Hematopoietic multipotent progenitor cell treated with erythropoietin and hydrocortisone succinate and interleukin-3 and kit ligand, for 17 days (in vitro differentiated cells): Measurements from ENCODE around the gene LRRC8A.
"Not testable (repeated sequence)": the region's sequence is repeated elsewhere in the genome, so short reads cannot be mapped to it uniquely, and the experiment has no call there.

Experiments used
- DNase-seq: peaks from one replicate; pipeline ENCODE4 v3.0.0-alpha.2; 2015; ENCODE audit warnings: low spot score

LRRC8A gene

DNA sequence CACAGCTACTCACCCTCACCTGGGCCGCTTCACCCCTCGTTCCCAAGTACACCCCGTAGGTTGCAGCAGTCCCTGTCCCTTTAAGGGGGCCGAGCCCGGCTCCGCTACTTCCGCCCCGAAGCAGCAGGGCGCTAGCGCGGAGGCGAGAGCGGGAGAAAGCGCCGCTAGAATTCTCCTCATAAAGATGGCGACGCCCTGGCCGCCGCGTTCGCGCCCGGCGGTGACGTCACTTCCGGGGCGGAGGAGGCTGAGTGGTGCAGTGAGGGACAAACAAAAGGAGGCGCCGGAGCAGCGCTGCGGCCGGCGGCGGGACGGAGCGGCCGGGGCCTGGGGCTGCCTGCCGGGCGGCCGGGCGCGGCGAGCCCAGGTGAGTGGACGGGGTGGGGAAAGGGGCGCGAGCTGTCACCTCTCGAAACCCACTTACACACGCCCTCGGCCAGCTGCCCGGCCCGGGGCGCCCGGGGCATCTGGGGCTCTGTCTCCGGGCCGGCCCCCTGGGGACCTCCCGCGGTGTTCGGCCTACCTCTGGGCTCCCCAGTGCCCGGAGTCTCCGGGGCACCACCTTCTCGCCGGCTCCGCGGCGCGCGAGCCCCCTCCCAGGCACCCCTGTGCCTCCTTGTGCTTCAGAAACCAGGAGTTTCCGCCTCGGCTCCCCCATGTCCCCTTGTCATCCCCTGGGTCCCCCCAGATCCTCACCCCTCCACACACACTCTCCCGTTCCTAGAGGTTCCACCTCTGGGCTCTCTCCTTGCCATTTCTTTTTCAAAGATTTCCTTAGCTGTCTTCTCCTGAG lies at the start of gene LRRC8A, which contains the start of gene KYAT1:
Gene LRRC8A (plus strand): TSS at position 250 of the 793 bp plus-strand sequence. CDS start 25,032 bp downstream, outside the sequence.
Gene KYAT1 (minus strand): TSS at position 67 of the 793 bp plus-strand sequence. CDS start 36,545 bp downstream, outside the sequence.
- peak; percentile 98 for DNase-seq

DNA sequence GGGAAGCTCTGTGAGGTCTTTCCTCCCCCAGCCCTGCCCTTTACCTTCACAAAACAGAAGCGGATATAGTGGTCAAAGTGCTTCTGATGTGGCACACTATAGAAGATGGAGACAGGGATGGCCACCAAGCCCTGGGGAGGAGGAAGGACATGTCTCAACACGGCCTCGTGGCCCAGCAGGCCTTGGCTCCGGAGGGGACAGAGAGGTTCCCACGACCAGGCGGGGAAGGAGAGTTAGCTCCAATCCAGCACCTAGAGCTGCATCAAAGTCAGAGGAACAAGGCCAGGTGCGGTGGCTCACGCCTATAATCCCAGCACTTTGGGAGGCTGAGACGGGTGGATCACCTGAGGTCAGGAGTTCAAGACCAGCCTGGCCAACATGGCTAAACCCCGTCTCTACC lies 48.2 kb upstream of the LRRC8A start:
- DNase-seq, result no peak

DNA sequence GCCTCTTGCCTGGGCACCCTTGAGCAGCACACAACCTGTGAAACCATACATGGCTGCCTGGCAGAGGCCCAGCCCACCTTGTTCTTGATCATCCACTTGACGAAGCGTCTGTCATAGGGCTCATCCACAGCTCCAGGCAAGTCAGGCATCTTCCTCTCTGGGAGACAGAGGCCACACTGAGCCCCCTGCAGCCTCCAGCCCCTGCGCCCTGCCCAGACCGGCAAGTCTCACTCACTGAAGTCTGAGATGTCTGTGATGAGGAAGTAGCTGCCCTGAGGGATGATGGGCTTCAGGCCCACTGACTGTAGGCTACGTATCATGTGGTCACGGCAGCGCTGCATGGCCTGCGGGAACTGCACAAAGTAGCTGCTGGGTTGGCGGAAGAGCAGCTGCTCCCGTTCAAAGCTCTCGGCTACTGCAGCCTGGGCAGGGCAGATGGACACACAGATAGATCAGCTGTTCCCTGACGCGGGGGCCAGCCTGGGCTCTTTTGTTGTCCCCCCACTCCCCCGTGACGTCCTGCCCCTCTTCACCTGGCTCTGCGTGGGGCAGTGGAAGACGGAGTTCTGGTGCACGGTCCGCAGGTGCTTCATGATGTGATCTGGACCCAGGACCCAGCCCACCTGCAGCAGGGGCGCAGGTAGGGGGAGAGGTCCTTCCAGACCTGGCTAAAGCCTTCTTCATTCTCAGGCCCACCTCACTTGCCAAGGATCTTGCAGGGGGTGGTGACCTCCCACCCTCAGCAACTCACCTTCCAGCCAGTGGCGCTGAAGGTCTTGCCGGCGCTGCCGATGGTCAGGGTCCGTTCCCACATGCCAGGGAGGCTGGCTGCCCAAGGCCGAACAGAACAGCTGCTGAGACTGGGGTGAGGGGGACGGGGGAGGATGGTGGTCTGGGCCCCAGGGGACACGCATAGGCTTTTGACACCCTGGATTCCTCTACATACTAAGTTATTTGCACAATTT lies 46.4 kb upstream of the LRRC8A start:
- DNase-seq, result no peak

DNA sequence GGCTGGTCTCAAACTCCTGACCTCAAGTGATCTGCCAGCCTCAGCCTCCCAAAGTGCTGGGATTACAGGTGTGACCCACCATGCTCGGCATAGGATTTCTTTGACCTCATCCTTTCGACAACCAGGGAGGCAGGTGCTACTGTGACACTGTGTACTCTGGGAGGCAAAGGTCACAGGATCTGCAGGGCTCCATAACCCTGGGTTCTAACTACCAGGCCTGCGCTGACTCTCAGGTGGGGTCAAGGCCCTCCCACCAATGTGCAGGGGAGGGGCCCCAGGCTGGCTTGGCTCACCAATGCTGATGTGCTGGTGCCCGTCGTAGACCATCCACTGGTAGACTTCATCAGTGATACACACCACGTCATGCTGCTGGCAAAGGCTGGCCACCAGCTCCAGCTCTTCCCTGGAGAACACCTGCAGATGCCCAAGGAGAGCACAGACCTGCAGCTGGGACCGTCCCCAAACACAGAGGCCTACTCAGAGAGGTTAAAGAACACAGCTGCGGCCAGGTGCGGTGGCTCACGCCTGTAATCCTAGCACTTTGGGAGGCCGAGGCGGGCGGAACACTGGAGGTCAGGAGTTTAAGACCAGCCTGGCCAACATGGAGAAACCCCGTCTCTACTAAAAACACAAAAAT lies 45.3 kb upstream of the LRRC8A start:
- DNase-seq, result no peak

DNA sequence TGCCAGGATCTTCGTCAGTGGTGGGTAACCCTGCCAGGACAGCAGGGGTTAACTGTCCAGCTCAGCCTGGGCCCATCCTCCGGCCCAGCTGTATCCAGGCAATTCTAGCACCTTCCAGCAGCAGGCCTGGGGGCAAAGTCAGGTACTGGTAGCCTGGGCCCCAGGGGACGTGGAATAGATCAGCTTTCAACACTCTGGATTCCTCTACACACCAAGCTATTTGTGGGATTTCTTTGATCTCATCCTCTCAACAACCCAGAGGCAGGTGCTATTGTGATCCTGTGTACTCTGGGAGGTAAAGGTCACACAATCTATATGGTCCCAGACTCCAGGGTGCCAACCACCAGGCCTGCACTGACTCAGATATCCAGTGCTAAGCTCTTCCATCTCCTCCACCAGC lies 43.6 kb upstream of the LRRC8A start:
- DNase-seq, result no peak

DNA sequence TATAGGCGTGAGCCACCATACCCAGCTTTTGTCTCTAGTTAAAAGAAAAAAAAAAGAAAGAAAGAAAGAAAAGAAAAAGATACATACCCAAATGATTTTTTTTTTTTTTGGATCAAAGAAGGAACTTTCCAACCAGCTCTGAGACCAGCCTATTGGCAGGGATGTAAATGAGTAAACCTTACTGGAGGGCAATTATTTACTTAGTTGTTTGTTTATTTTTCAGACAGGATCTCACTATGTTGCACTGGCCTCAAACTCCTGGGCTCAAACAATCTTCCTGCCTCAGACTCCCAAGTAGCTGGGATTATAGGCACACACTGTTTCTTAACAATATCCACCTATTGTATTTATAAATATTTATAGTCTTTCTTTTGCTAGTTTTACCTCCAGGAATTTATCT lies 41.4 kb upstream of the LRRC8A start:
- no peak for DNase-seq

DNA sequence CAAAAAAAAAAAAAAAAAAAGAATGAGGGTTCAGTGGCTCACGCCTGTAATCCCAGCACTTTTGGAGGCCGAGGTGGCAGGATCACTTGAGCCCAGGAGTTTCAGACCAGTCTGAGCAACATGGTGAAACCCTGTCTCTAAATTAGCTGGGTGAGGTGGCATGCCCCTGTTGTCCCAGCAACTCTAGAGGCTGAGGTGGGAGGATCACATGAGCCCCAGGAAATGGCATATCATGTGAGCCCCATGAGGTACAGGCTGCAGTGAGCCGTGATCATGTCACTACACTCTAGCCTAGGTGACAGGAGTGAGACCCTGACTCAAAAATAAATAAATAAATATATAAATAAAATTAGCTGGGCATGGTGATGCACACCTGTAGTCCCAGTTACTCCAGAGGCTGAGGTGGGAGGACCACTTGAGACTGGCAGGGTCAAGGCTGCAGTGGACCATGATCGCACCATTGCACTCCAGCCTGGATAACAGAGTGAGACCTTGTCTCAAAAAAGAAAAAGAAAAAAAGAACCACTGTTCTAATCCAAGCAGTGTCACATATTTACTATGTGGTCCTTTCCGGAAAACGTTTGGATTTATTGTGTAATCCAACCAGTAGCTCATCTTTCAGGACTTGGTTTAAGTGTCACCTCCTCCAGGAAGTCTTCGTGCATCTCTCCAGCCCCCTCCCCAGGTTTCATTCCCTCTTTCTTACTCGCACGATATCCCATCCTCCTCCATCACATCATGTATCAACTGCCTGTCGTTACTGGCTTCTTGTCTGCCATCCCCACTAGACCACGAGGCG lies 40.0 kb upstream of the LRRC8A start:
- no peak for DNase-seq

DNA sequence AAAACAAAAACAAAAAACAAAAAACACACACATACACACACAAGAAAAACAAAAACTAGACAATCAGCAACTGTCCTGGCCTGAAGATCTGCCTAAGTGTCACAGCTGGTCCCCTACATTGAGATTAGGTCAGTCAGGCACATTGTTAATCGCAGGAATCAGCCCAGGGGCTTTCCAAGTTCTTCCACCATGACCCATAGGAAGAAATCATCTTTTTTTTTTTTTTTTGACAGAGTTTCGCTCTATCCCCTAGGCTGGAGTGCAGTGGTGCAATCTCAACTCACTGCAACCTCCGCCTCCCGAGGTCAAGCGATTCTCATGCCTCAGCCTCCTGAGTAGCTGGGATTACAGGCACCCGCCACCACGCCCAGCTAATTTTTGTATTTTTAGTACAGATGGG lies 38.8 kb upstream of the LRRC8A start:
- not testable (repeated sequence) for DNase-seq

DNA sequence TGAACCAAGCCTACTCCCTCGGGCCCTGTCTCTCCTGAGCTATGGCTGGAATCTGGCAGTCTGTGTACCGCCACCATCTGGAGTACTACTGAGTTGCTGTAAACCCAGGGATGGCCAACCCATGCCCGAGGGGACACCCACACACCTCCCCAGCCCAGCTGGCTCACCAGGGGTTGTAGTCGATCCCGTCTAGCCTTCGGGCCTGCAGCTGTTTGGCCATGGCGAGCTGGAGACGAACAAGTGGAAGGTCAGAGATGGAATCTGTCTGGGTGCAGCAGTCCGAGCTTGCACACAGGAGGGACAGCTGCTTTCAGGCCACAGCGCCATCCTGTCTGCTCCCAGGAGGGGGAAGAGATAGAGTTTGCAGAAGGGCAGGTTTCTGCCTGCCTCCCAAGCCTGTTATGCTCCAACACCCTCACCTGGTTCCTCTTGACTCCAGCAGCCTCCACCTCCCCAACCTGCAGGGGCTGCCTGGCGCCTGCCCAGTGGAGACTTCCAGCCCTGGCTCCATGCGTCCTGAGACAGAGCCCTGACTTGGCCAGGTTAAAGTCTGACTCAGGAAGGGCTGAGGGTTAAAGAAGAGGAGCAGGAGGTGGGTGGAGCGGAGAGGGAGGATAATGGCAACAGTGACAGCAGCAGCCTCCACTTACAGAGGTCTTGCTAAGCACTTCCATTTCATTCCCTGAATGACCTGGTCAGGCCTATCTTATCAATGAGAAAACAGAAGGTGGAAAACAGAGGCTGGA lies 36.6 kb upstream of the LRRC8A start:
- no peak for DNase-seq

DNA sequence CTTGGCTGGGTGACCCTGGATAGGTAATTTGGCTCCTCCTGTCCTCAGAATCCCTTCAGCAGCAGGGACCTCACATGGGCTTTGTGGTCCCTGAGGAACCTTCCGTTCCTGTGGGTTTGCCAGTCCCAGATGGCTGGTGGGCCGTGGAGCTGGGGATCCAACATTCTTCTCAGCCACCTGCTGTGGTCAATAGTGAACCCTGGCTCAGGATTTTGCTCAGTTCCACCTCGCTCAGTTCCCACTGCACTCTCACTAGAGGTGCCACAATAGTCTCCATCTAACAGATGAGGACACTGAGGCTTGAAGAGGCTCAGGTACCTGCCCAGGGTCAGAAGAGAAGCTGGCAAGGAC lies 35.3 kb upstream of the LRRC8A start:
- DNase-seq, result no peak

DNA sequence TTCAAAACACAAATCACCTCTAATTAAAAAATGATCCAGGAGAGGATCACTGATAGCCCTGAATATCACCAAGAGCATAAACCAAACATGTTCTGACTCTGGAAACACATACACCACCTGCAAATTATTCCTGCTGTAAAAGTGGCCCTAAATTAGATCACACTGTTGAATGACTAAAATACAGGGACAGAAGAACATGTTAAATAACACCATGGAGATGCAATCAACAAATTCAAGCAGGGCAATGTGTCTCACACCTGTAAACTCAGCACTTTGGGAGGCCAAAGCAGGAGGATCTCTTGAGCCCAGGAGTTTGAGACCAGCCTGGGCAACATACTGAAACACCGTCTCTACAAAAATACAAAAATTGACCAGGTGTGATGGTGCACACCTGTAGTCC lies 34.1 kb upstream of the LRRC8A start:
- no peak for DNase-seq

DNA sequence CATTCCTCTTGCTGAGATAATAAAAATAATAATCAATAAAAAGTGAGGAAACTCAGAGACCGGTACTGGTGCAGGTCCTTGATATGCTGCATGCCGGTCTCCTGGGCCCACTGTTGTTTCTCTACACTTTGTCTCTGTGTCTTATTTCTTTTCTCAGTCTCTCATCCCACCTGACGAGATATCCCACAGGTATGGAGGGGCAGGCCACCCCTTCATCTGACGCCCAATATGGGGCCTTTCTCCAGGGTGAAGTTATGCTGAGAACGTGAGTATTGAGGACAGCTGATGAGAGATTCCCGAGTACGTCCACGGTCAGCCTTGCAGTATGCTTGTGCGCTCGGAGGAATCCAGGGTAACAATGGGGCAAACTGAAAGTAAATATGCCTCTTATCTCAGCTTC lies 30.9 kb upstream of the LRRC8A start:
- DNase-seq, result not testable (repeated sequence)

DNA sequence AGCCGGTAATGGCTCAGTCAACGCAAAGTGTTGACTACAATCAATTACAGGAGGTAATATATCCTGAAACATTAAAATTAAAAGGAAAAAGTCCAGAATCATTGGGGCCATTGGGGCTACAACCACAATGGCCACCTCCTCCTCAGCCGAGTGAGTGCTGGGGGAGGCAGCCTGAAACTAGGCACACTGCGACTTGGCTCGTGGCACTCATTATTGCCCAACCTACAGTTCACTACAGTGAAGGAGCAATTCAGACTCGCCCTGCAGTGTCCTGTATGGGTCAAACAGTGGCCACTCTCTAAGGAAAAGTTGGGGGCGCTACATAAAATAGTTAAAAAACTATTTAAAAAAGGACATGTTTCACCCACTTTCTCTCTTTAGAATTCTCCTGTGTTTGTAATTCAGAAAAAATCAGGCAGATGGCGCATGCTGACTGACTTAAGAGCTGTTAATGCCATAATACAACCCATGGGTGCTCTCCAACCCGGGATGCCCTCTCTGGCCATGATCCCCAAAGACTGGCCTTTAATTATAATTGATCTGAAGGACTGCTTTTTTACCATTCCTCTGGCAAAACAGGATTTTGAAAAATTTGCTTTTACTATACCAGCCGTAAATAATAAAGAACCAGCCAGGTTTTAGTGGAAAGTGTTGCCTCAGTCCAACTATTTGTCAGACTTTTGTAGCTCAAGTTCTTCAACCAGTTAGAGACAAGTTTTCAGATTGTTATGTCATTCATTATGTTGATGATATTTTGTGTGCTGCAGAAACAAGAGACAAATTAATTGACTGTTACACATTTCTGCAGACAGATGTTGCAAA lies 29.9 kb upstream of the LRRC8A start:
- peak; percentile 51 for DNase-seq

DNA sequence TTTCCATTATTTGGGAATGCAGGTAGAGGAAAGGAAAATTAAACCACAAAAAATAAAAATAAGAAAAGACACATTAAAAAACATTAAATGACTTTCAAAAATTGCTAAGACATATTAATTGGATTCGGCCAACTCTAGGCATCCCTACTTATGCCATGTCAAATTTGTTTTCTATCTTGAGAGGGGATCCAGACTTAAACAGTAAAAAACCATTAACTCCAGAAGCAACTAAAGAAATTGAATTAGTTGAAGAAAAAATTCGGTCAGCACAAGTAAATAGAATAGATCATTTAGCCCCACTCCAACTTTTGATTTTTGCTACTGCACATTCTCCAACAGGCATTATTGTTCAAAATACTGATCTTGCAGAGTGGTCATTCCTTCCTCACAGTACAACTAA lies 29.3 kb upstream of the LRRC8A start:
- not testable (repeated sequence) for DNase-seq

DNA sequence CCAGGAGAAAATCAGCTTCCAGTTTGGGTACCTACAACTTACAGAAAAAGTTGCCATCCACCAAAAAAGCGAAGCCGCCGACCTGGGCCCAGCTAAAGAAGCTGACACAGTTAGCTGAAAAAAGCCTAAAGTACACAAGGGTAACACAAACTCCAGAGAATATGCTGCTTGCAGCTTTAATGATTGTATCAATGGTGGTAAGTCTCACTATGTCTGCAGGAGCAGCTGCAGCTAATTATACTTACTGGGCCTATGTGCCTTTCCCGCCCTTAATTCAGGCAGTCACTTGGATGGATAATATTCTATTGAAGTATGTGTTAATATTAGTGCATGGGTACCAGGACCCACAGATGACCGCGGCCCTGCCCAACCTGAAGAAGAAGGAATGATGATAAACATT lies 27.5 kb upstream of the LRRC8A start:
- DNase-seq, result not testable (repeated sequence)

DNA sequence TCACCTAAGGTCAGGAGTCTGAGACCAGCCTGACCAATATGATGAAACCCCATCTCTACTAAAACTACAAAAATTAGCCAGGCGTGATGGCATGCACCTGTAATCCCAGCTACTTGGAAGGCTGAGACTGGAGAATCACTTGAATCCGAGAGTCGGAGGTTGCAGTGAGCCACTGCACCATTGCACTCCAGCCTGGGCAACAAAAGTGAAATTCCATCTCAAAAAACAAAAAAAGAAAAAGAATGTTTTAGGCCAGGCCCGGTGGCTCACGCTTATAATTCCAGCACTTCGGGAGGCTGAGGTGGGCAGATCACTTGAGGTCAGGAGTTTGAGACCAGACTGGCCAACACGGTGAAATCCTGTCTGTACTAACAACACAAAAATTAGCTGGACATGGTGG lies 23.5 kb upstream of the LRRC8A start:
- not testable (repeated sequence) for DNase-seq

DNA sequence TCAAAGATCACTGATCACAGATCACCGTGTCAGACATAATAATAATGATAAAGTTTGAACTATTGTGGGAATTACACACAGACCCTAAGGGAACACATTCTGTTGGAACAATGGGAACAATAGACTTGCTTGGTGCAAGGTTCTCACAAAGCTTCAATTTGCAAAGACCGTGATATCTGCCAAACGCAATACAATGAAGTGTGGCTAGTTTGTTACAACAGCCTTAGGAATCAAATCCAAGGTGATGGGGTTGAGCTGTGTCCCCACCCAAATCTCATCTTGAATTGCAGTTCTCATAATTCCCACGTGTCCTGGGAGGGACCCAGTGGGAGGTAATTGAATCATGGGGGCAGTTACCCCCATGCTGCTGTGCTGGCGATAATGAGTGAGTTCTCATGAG lies 21.0 kb upstream of the LRRC8A start:
- DNase-seq, result no peak

DNA sequence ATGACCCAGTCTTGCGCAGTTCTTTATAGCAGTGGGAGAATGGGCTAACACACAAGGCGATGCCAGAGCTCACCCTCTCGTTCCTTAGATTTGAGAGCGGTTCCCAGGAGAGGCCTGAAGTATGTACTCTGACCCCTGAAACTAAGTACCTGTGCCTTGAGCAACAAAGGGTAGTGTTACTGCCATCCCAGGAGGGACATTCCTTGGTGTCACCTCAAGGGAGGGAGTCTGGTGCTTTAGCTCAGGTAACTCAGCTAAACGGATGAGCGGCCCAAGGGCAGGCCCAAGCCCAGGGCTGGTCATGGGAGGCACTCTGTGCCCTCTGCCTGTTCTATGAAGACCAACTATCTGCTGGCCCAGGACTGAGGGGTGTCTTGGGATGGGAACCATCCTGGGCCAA lies 20.4 kb upstream of the LRRC8A start:
- no peak for DNase-seq

DNA sequence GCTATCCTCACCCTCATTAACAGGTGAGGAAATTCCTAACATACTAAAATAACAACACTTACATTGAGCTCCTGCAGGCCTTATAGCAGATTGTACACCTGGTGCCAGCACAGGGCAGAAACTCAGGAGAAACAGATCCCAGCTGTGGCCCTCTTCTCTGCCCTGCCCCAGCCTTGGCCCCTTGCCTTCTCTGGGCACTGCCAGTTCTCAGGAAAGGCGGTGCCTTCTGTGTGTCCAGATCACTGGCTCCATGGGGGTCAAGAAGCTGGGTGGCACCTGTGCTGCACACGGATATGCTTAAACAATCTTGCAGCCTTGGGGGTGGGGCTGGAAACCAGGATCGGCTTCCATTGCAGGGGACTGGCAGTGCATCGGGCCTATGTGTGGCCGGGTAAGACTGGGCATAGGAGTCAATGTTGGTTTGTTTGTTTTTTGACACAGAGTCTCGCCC lies 19.5 kb upstream of the LRRC8A start:
- no peak for DNase-seq

DNA sequence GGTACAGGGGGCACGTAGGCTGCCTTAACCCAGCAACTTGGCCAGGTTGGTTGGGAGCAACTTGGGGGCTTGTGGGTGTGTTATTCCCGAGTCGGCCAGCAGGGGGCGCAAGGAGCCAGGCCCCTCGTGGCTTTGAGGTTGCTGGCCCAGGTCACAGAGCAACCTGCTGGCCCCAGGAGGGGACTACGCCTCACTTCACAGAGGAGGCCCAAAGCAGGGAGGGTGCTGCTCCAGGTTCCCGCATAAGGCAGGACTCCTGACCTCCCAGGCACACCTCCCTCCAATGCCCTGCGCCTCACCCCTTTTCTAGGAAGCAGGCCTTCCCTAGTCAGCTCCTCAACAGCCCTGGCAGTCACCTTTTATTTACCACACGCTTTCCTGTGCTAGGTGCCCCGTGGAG lies 18.3 kb upstream of the LRRC8A start:
- peak; percentile 87 for DNase-seq
